GM19324 (cell line): ENCODE results near the gene ZBTB32.

Experiments
- ATAC-seq: cut with Tn5 transposase; IDR thresholded peaks from one replicate; pipeline ENCODE4 v1.9.1; 2021; ENCODE audit warnings: mild to moderate bottlenecking, moderate library complexity; ENCODE audit not compliant: unreplicated experiment, low FRiP score

The ZBTB32 gene

GRCh38 chr19:35693835-35694599 is 10.3 kb upstream of the ZBTB32 start:
- ATAC-seq, result peak; percentile 68

- ATAC-seq, result no peak
These were observed 8.4 kb upstream of the ZBTB32 start for GRCh38 chr19:35695895-35696422.

- ATAC-seq, result no peak
These were observed 7.5 kb upstream of the ZBTB32 start for GRCh38 chr19:35696835-35697234.

- ATAC-seq, result peak; percentile 94
These were observed 1.9 kb upstream of the ZBTB32 start for GRCh38 chr19:35702223-35703012.

- ATAC-seq, result no peak
These were observed 1.0 kb upstream of the ZBTB32 start for GRCh38 chr19:35703343-35703742.

- no peak for ATAC-seq
These were observed 4.0 kb downstream of the ZBTB32 start for GRCh38 chr19:35708391-35708790.

GRCh38 chr19:35710784-35711723 is 6.7 kb downstream of the ZBTB32 start:
- ATAC-seq, result no peak

- ATAC-seq, result no peak
These were observed 8.5 kb downstream of the ZBTB32 start for GRCh38 chr19:35712567-35713505.

GRCh38 chr19:35713506-35713850 is 9.1 kb downstream of the ZBTB32 start:
- ATAC-seq, result no peak

- no peak for ATAC-seq
These were observed 9.6 kb downstream of the ZBTB32 start for GRCh38 chr19:35713904-35714495.

GRCh38 chr19:35714601-35715354 is 10.4 kb downstream of the ZBTB32 start:
- no peak for ATAC-seq

GRCh38 chr19:35715355-35715809 is 11.0 kb downstream of the ZBTB32 start:
- no peak for ATAC-seq

GRCh38 chr19:35715981-35716800 is 11.8 kb downstream of the ZBTB32 start:
- no peak for ATAC-seq

GRCh38 chr19:35716801-35717664 is 12.7 kb downstream of the ZBTB32 start:
- peak; percentile 77 for ATAC-seq

- ATAC-seq, result no peak
These were observed 13.4 kb downstream of the ZBTB32 start, which contains the start of gene KMT2B for GRCh38 chr19:35717665-35718344. KMT2B (plus strand) TSS chr19:35718003; CDS start chr19:35718019, 16 bp downstream.
